ENCODE data around the gene HTR7. TPM values are rescaled to one million over a fixed set of nuclear protein-coding genes. Genes with fewer than 3 reads are reported as not detected.
A peak's percentile ranks its signal among the peaks of the same experiment; 100 is the strongest.

HTR7 gene
- total and polyA plus RNA-seq, 2 of the 8 experiments (the other 6 are each of a cell fraction or from before 2014, with no cell fraction given) = 22.9 to 24.6 TPM

- no peak overlapping the region for H3K18ac ChIP-seq (ENCODE audit: extremely low read depth, low read length)
- FAIRE-seq = no peak
- H3K27ac ChIP-seq (ENCODE audit: low read depth, low read length) = no peak overlapping the region
Measured at GRCh38 chr10:90695915-90696676, 161.7 kb downstream of the HTR7 start.

More at GRCh38 chr10:90695915-90696676, 161.7 kb downstream of the HTR7 start:
- Histone ChIP-seq H3K23me2 (ENCODE audit: low read depth, low read length) (no peaks in the 10 kb centered on the region), H2BK120ac (replicated peaks; ENCODE audit: low read depth, low read length) (peak overlapping the region; percentile 64), H4K20me1 (replicated peaks in 1 of 2; ENCODE audit: control insufficient read depth in 1 of 2, insufficient read depth in 2 of 2, low read length in 2 of 2) (no peaks in the 10 kb centered on the region), H3K4me2 (ENCODE audit: insufficient read depth in 1 of 2, low read depth in 2 of 2, low read length in 2 of 2) (no peak overlapping the region), H2BK15ac (ENCODE audit: low read length) (no peak overlapping the region), H3K14ac (ENCODE audit: insufficient read length) (no peak overlapping the region), H3K79me1 (ENCODE audit: low read depth, low read length) (no peaks in the 10 kb centered on the region), H2BK20ac (ENCODE audit: low read length) (no peak overlapping the region), H2BK12ac (ENCODE audit: low read depth, low read length) (no peak overlapping the region), H3K4me1 (replicated peaks in 1 of 4; ENCODE audit: control insufficient read depth in 3 of 4, insufficient read depth in 4 of 4, low read length in 3 of 4) (no peaks in the 10 kb centered on the region), H3K36me3 (ENCODE audit: control insufficient read depth in 2 of 4, insufficient read depth in 4 of 4, low read length in 3 of 4) (no peaks in the 10 kb centered on the region), H2AFZ (ENCODE audit: low read length) (no peak overlapping the region; the same call in 1 of the 2 replicates), H3K4ac (replicated peaks; ENCODE audit: insufficient read length, low read depth, low read length) (no peak overlapping the region), H2AK5ac (ENCODE audit: low read depth, low read length) (0 out of 2 replicates have a peak overlapping the region, but pooled peaks have one; percentile 6), H4K5ac (ENCODE audit: insufficient read length, low read depth, low read length) (no peak overlapping the region), H3K27me3 (replicated peaks in 1 of 4; ENCODE audit: control insufficient read depth in 3 of 4, extremely low read depth in 1 of 4, insufficient read depth in 3 of 4, low read length in 3 of 4) (peaks cover 0 to 1% (median 0%) of the 10 kb centered on the region in 4 experiments; a peak in 1 of 7 replicates), H3K56ac (replicated peaks; ENCODE audit: insufficient read length, low read depth, low read length) (no peak overlapping the region), H4K8ac (ENCODE audit: extremely low read depth, insufficient read depth, low read length) (no peak overlapping the region), H3K9ac (replicated peaks in 1 of 4; ENCODE audit: extremely low read depth in 1 of 4, low read depth in 3 of 4, low read length in 3 of 4) (no peak overlapping the region), H3K4me3 (ENCODE audit: extremely low read depth in 1 of 4, insufficient read depth in 2 of 4, low read depth in 3 of 4, low read length in 4 of 4) (no peak overlapping the region), H3K23ac (ENCODE audit: insufficient read length) (no peak overlapping the region), H3K79me2 (ENCODE audit: control insufficient read depth in 1 of 2, insufficient read depth in 2 of 2, low read length in 2 of 2) (no peaks in the 10 kb centered on the region), H2BK5ac (ENCODE audit: low read depth, low read length) (no peak overlapping the region), H4K91ac (replicated peaks; ENCODE audit: insufficient read length, low read length) (no peak overlapping the region), H3K9me3 (ENCODE audit: insufficient read depth in 2 of 2, low read depth in 1 of 2, low read length in 1 of 2) (no peaks in the 10 kb centered on the region; a peak in 1 of 4 replicates)
- WGBS, 2 experiments (ENCODE audit: extremely low coverage in 1 of 2, insufficient coverage in 1 of 2, insufficient read length in 1 of 2, insufficient replicate concordance in 2 of 2, low coverage in 1 of 2, low lambda C conversion rate in 2 of 2, missing lambda C conversion rate in 1 of 2) = 75% methylated on average over 6 of the region's 6 CpGs; no CpG with 5 or more reads in 1 of the 2 experiments
- ChIA-PET POLR2A (ENCODE audit: partially characterized antibody) (no interaction called here), CTCF (ENCODE audit: partially characterized antibody) (interaction anchor here (1.5 to 2.0 kb wide), 2 partner anchors 16 to 38 kb away, joined by 3 to 7 read pairs; no protein-coding TSS in a partner anchor)
- no peak for DNase-seq (ENCODE audit: low read depth in 1 of 2, low spot score in 2 of 2)
- TF ChIP-seq ZNF274 (IDR thresholded peaks at IDR 0.05; ENCODE audit: borderline replicate concordance, extremely low read depth, low read length) = no peak
- TF ChIP-seq NRF1 (IDR thresholded peaks at IDR 0.05; ENCODE audit: low read depth, low read length) = no peak
- TF ChIP-seq SP4 (IDR thresholded peaks at IDR 0.05; ENCODE audit: low read length) = no peak
- no peak for TF ChIP-seq BRCA1 (IDR thresholded peaks at IDR 0.05; ENCODE audit: low read depth, low read length)
- no peak for TF ChIP-seq RAD21 (IDR thresholded peaks at IDR 0.05 in 1 of 2, conservative IDR thresholded peaks at IDR 0.05 in 1 of 2; ENCODE audit: low read depth in 2 of 2, low read length in 2 of 2)
- TF ChIP-seq MAFK (IDR thresholded peaks at IDR 0.05; ENCODE audit: low read depth, low read length) = no peak
- no peak for TF ChIP-seq SAP30 (IDR thresholded peaks at IDR 0.05; ENCODE audit: insufficient read depth, insufficient replicate concordance, low read length)
- TF ChIP-seq SP1 (IDR thresholded peaks at IDR 0.05; ENCODE audit: low read depth, low read length) = no peak
- TF ChIP-seq TAF1 (IDR thresholded peaks at IDR 0.05; ENCODE audit: low read depth, low read length) = no peak
- TF ChIP-seq EP300 (IDR thresholded peaks at IDR 0.05; ENCODE audit: borderline replicate concordance in 1 of 2, low read depth in 2 of 2, low read length in 2 of 2) = no peak
